Measurements from ENCODE around the gene IGFBP4.

DNA sequence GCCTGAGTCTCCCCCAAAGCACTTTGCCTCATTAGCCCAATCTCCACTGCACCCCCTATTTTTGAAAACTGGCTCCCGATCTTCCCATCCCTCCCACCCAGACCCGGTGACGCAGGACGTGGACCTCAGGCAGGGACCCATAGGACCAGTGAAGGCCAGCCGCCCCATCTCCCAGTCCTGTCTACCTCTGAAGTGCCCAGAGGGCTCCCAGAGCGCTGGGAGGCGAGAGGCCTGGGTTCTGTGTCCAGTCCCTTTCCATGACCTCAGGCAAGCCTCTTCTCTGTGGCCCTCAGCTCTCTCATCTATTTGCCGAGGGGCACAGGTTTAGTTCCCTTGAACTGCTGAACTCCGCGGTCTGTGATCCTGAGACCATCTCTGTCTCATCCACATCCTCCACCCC, 57.5 kb downstream of the IGFBP4 start:
- TF ChIP-seq POLR2AphosphoS5 (IDR thresholded peaks at IDR 0.05; ENCODE audit: borderline replicate concordance, low read depth, low read length) (no peak), EZH2 (IDR thresholded peaks at IDR 0.05) (no peak)
